ENCODE data around the gene TEX11.
"Not testable (repeated sequence)": the region's sequence is repeated elsewhere in the genome, so short reads cannot be mapped to it uniquely, and the experiment has no call there.

The TEX11 gene

GRCh38 chrX:70554081-70554480, 354.4 kb downstream of the TEX11 start:
- H3K27me3 ChIP-seq (replicated peaks; ENCODE audit: control insufficient read depth, insufficient read depth, low read length, poor library complexity, severe bottlenecking) = no peaks in the 10 kb centered on the region
- H3K4me3 ChIP-seq (ENCODE audit: insufficient read depth, low read depth, low read length, poor library complexity, severe bottlenecking) = no peak overlapping the region
- no peak for DNase-seq
- no peaks in the 10 kb centered on the region for H3K36me3 ChIP-seq (ENCODE audit: control insufficient read depth, insufficient read depth, low read length)
- no peak overlapping the region for H3K27ac ChIP-seq (ENCODE audit: insufficient read depth, low read length, poor library complexity, severe bottlenecking)
- no peaks in the 10 kb centered on the region for H3K4me1 ChIP-seq (ENCODE audit: control insufficient read depth, insufficient read depth, low read length, poor library complexity, severe bottlenecking)
- no peaks in the 10 kb centered on the region for H3K9me3 ChIP-seq (ENCODE audit: control insufficient read depth, low read length)

GRCh38 chrX:70553516-70553915, 355.0 kb downstream of the TEX11 start:
- Histone ChIP-seq H3K27ac (ENCODE audit: insufficient read depth, low read length, poor library complexity, severe bottlenecking) (no peak overlapping the region), H3K9me3 (ENCODE audit: control insufficient read depth, low read length) (no peaks in the 10 kb centered on the region), H3K4me1 (ENCODE audit: control insufficient read depth, insufficient read depth, low read length, poor library complexity, severe bottlenecking) (no peaks in the 10 kb centered on the region), H3K27me3 (replicated peaks; ENCODE audit: control insufficient read depth, insufficient read depth, low read length, poor library complexity, severe bottlenecking) (no peaks in the 10 kb centered on the region), H3K36me3 (ENCODE audit: control insufficient read depth, insufficient read depth, low read length) (no peaks in the 10 kb centered on the region), H3K4me3 (ENCODE audit: insufficient read depth, low read depth, low read length, poor library complexity, severe bottlenecking) (no peak overlapping the region)
- no peak for DNase-seq

GRCh38 chrX:70552130-70552704, 356.3 kb downstream of the TEX11 start:
- no peaks in the 10 kb centered on the region for H3K4me1 ChIP-seq (ENCODE audit: control insufficient read depth, insufficient read depth, low read length, poor library complexity, severe bottlenecking)
- DNase-seq = no peak
- no peaks in the 10 kb centered on the region for H3K36me3 ChIP-seq (ENCODE audit: control insufficient read depth, insufficient read depth, low read length)
- H3K27ac ChIP-seq (ENCODE audit: insufficient read depth, low read length, poor library complexity, severe bottlenecking) = no peak overlapping the region
- no peak overlapping the region for H3K4me3 ChIP-seq (ENCODE audit: insufficient read depth, low read depth, low read length, poor library complexity, severe bottlenecking)
- no peaks in the 10 kb centered on the region for H3K9me3 ChIP-seq (ENCODE audit: control insufficient read depth, low read length)
- no peaks in the 10 kb centered on the region for H3K27me3 ChIP-seq (replicated peaks; ENCODE audit: control insufficient read depth, insufficient read depth, low read length, poor library complexity, severe bottlenecking)

- no peak overlapping the region for H3K4me3 ChIP-seq (ENCODE audit: insufficient read depth, low read depth, low read length, poor library complexity, severe bottlenecking)
- H3K27ac ChIP-seq (ENCODE audit: insufficient read depth, low read length, poor library complexity, severe bottlenecking) = no peak overlapping the region
- no peaks in the 10 kb centered on the region for H3K9me3 ChIP-seq (ENCODE audit: control insufficient read depth, low read length)
- H3K27me3 ChIP-seq (replicated peaks; ENCODE audit: control insufficient read depth, insufficient read depth, low read length, poor library complexity, severe bottlenecking) = no peaks in the 10 kb centered on the region
- no peaks in the 10 kb centered on the region for H3K4me1 ChIP-seq (ENCODE audit: control insufficient read depth, insufficient read depth, low read length, poor library complexity, severe bottlenecking)
- DNase-seq = no peak
- no peaks in the 10 kb centered on the region for H3K36me3 ChIP-seq (ENCODE audit: control insufficient read depth, insufficient read depth, low read length)
These were observed 359.1 kb downstream of the TEX11 start for GRCh38 chrX:70549429-70549828.

- Histone ChIP-seq H3K4me3 (ENCODE audit: insufficient read depth, low read depth, low read length, poor library complexity, severe bottlenecking) (no peak overlapping the region), H3K4me1 (ENCODE audit: control insufficient read depth, insufficient read depth, low read length, poor library complexity, severe bottlenecking) (no peaks in the 10 kb centered on the region), H3K27ac (ENCODE audit: insufficient read depth, low read length, poor library complexity, severe bottlenecking) (no peak overlapping the region), H3K9me3 (ENCODE audit: control insufficient read depth, low read length) (no peaks in the 10 kb centered on the region), H3K36me3 (ENCODE audit: control insufficient read depth, insufficient read depth, low read length) (no peaks in the 10 kb centered on the region), H3K27me3 (replicated peaks; ENCODE audit: control insufficient read depth, insufficient read depth, low read length, poor library complexity, severe bottlenecking) (no peaks in the 10 kb centered on the region)
- no peak for DNase-seq
These were observed 373.3 kb downstream of the TEX11 start for GRCh38 chrX:70535198-70535597.

- DNase-seq = no peak
- no peak overlapping the region for H3K27ac ChIP-seq (ENCODE audit: insufficient read depth, low read length, poor library complexity, severe bottlenecking)
- H3K36me3 ChIP-seq (ENCODE audit: control insufficient read depth, insufficient read depth, low read length) = no peaks in the 10 kb centered on the region
- H3K27me3 ChIP-seq (replicated peaks; ENCODE audit: control insufficient read depth, insufficient read depth, low read length, poor library complexity, severe bottlenecking) = no peaks in the 10 kb centered on the region
- no peaks in the 10 kb centered on the region for H3K9me3 ChIP-seq (ENCODE audit: control insufficient read depth, low read length)
- H3K4me3 ChIP-seq (ENCODE audit: insufficient read depth, low read depth, low read length, poor library complexity, severe bottlenecking) = no peak overlapping the region
- no peaks in the 10 kb centered on the region for H3K4me1 ChIP-seq (ENCODE audit: control insufficient read depth, insufficient read depth, low read length, poor library complexity, severe bottlenecking)
These were observed 380.7 kb downstream of the TEX11 start for GRCh38 chrX:70527610-70528345.

GRCh38 chrX:70527053-70527452, 381.5 kb downstream of the TEX11 start:
- DNase-seq = no peak
- Histone ChIP-seq H3K9me3 (ENCODE audit: control insufficient read depth, low read length) (no peaks in the 10 kb centered on the region), H3K27ac (ENCODE audit: insufficient read depth, low read length, poor library complexity, severe bottlenecking) (no peak overlapping the region), H3K36me3 (ENCODE audit: control insufficient read depth, insufficient read depth, low read length) (no peaks in the 10 kb centered on the region), H3K4me1 (ENCODE audit: control insufficient read depth, insufficient read depth, low read length, poor library complexity, severe bottlenecking) (no peaks in the 10 kb centered on the region), H3K27me3 (replicated peaks; ENCODE audit: control insufficient read depth, insufficient read depth, low read length, poor library complexity, severe bottlenecking) (no peaks in the 10 kb centered on the region), H3K4me3 (ENCODE audit: insufficient read depth, low read depth, low read length, poor library complexity, severe bottlenecking) (no peak overlapping the region)

- no peak overlapping the region for H3K4me3 ChIP-seq (ENCODE audit: insufficient read depth, low read depth, low read length, poor library complexity, severe bottlenecking)
- H3K9me3 ChIP-seq (ENCODE audit: control insufficient read depth, low read length) = no peaks in the 10 kb centered on the region
- H3K27ac ChIP-seq (ENCODE audit: insufficient read depth, low read length, poor library complexity, severe bottlenecking) = no peak overlapping the region
- no peaks in the 10 kb centered on the region for H3K27me3 ChIP-seq (replicated peaks; ENCODE audit: control insufficient read depth, insufficient read depth, low read length, poor library complexity, severe bottlenecking)
- no peaks in the 10 kb centered on the region for H3K4me1 ChIP-seq (ENCODE audit: control insufficient read depth, insufficient read depth, low read length, poor library complexity, severe bottlenecking)
- H3K36me3 ChIP-seq (ENCODE audit: control insufficient read depth, insufficient read depth, low read length) = no peaks in the 10 kb centered on the region
- DNase-seq = no peak
These were observed 382.8 kb downstream of the TEX11 start for GRCh38 chrX:70525733-70526132.

- H3K9me3 ChIP-seq (ENCODE audit: control insufficient read depth, low read length); H3K4me3 ChIP-seq (ENCODE audit: insufficient read depth, low read depth, low read length, poor library complexity, severe bottlenecking); DNase-seq; H3K27ac ChIP-seq (ENCODE audit: insufficient read depth, low read length, poor library complexity, severe bottlenecking); H3K36me3 ChIP-seq (ENCODE audit: control insufficient read depth, insufficient read depth, low read length); H3K27me3 ChIP-seq (replicated peaks; ENCODE audit: control insufficient read depth, insufficient read depth, low read length, poor library complexity, severe bottlenecking); H3K4me1 ChIP-seq (ENCODE audit: control insufficient read depth, insufficient read depth, low read length, poor library complexity, severe bottlenecking): not testable (repeated sequence)
These were observed 392.8 kb downstream of the TEX11 start for GRCh38 chrX:70515692-70516091.

- not testable (repeated sequence) for DNase-seq; H3K9me3 ChIP-seq (ENCODE audit: control insufficient read depth, low read length); H3K4me3 ChIP-seq (ENCODE audit: insufficient read depth, low read depth, low read length, poor library complexity, severe bottlenecking); H3K27ac ChIP-seq (ENCODE audit: insufficient read depth, low read length, poor library complexity, severe bottlenecking); H3K36me3 ChIP-seq (ENCODE audit: control insufficient read depth, insufficient read depth, low read length); H3K27me3 ChIP-seq (replicated peaks; ENCODE audit: control insufficient read depth, insufficient read depth, low read length, poor library complexity, severe bottlenecking); H3K4me1 ChIP-seq (ENCODE audit: control insufficient read depth, insufficient read depth, low read length, poor library complexity, severe bottlenecking)
These were observed 393.2 kb downstream of the TEX11 start for GRCh38 chrX:70515270-70515669.

Measured in effector memory CD4-positive, alpha-beta T cell (primary cell).